ENCODE results near the gene ATP6V0A4.
"Not testable (repeated sequence)": the region's sequence is repeated elsewhere in the genome, so short reads cannot be mapped to it uniquely, and the experiment has no call there.

Gene ATP6V0A4

DNA sequence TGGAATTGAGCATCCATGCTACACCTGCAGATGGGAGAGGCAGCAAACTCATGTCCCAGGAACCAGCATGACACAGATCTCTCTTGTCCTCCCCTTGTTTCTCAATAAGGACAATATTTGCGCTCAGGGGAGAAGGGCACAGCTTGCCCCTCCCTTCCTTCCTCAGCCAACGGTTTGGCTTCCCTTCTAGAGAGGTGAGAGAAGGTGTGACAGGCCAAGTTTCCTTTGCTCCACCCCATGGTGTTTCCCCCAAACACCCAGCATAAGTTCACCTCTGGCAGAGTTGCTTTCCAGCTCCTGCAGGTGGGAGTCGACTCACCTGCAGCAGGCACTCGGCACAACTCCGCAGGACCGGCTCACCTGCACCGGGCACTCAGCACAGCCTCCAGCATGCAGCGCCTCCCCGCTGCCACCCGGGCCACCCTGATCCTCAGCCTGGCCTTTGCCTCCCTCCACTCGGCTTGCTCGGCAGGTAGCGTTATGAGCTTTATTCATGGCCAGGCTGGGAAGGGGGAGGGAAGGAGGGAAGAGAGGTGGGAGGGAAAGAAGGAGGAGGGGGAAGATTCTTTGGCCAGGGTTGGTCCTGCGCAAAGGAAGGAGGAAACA is at the start of gene ATP6V0A4, which contains the start of gene TMEM213:
ATP6V0A4 (minus strand) TSS at position 482 of the 606 bp plus-strand sequence. CDS start 26,949 bp downstream, outside the sequence.
TMEM213 (plus strand) TSS at position 280 of the 606 bp plus-strand sequence; CDS start at position 391, 111 bp downstream.
- no peak for DNase-seq (ENCODE audit: low read depth in 3 of 3, low spot score in 1 of 3)

DNA sequence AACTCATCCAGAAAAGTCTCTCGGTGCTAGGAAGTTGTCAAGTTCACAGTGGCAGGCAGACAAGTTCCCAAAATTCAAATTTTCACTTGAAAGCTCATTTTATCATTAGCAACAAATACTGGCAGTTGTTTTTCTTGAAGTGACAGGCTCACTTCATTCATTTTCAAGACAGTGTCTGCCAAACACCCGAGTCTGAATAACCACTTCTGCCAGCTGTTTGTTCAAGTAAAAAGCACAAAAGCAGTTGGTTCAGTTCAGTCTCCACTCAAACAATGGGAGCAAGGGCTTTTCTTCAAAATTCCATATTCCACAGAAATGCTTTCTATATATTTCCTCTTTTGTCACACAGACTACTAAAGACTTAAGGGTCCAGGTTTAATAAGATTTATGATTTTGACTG is 47.7 kb upstream of the ATP6V0A4 start:
- no peak for DNase-seq (ENCODE audit: low read depth in 3 of 3, low spot score in 1 of 3)

GRCh38 chr7:138843632-138844580 is 45.9 kb upstream of the ATP6V0A4 start:
- no peak for DNase-seq (ENCODE audit: low read depth in 3 of 3, low spot score in 1 of 3)

DNA sequence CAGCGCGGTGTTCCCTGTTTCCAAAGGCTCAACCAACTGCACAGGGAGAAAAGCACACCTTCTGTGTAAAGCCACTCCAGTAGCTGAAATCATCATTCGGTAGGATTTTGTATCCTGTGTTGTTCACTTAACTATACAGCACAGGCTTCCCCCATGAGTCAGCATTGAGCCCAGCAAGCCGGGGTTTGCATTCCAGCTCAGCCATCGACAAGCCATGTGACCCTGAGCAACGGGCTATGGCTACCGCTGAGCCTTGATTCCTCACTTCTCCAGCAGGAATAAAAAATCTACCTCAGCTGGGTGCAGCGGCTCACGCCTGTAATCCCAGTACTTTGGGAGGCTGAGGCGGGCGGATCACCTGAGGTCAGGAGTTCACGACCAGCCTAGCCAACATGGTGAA is 44.1 kb upstream of the ATP6V0A4 start:
- no peak for DNase-seq (ENCODE audit: low read depth in 3 of 3, low spot score in 1 of 3)

DNA sequence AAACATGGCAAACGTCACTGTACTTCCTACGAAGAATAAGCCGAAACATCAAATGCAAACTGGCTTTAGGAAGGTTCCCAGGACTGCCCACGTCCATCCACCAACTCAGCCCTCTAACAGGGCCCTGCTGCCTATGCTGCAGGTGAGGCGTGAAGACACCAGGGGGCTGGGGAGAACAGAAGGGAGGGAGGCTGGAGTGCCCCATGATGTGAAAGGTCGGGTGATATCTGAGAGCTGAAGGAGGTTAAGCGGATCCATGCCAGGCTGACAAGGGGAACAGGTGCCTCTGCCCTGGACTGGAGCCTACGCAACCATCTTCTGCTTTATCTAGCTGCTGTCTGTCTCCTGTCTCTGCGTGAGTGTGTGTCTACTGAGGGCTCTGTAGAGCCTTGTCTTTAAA is 40.2 kb upstream of the ATP6V0A4 start:
- no peak for DNase-seq (ENCODE audit: low read depth in 3 of 3, low spot score in 1 of 3)

GRCh38 chr7:138837627-138838026 is 39.6 kb upstream of the ATP6V0A4 start:
- DNase-seq (ENCODE audit: low read depth in 3 of 3, low spot score in 1 of 3), result no peak

DNA sequence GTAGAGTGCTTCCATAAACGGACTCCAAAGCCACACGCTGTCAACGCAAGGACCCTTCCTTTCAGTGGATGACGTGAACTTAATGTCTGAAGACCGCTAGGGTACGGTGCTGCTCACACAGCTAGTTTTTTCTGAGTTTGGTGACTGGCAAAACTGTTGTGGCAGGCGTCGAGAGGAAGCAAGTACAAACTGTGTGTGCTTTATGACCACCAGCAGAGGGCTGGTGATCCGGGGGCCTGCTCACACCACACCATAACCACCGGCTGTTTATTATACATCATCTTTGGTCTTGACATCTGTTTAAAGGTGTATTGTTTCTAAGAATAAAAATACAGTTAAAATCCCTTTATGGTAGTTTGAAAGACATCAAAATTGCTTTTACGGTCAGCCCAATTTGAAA is 37.1 kb upstream of the ATP6V0A4 start:
- no peak for DNase-seq (ENCODE audit: low read depth in 3 of 3, low spot score in 1 of 3)

GRCh38 chr7:138834583-138834982 is 36.6 kb upstream of the ATP6V0A4 start:
- DNase-seq (ENCODE audit: low read depth in 3 of 3, low spot score in 1 of 3), result no peak

DNA sequence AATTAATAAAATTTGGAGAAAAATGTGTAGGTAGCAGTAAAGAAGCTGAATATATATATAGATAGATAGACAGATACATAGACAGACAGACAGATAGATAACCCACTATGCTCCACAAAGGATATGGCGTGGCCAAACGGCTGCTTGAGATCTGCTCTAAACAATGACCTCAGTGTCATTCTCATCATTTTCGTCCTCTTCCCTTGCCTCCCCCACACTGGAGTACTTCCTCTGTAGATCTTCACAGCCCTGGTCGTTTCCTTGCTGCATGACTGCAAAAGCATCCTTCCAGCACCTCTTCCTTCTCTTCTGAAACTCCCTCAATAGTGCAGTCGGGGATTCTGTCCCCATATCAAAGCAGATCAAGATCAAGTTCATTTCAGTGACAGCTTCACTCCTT is 35.6 kb upstream of the ATP6V0A4 start:
- no peak for DNase-seq (ENCODE audit: low read depth in 3 of 3, low spot score in 1 of 3)

- no peak for DNase-seq (ENCODE audit: low read depth in 3 of 3, low spot score in 1 of 3)
These were observed 35.0 kb upstream of the ATP6V0A4 start for GRCh38 chr7:138832966-138833365.

DNA sequence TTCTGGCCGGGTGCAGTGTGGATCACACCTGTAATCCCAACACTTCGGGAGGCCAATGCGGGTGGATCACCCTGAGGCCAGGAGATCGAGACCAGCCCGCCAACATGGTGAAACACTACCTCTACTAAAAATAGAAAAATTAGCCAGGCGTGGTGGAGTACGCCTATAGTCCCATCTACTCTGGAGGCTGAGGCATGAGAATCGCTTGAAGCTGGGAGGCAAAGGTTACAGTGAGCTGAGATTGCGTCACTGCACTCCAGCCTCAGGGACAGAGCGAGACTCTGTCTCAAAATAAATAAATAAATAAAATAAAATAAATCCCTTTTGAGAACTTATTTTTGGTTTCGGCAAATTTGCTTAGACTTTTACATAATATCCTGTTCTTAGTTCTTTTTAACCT is 31.3 kb upstream of the ATP6V0A4 start:
- no peak for DNase-seq (ENCODE audit: low read depth in 3 of 3, low spot score in 1 of 3)

- DNase-seq (ENCODE audit: low read depth in 3 of 3, low spot score in 1 of 3), result no peak
These were observed 30.3 kb upstream of the ATP6V0A4 start for GRCh38 chr7:138828302-138828701.

DNA sequence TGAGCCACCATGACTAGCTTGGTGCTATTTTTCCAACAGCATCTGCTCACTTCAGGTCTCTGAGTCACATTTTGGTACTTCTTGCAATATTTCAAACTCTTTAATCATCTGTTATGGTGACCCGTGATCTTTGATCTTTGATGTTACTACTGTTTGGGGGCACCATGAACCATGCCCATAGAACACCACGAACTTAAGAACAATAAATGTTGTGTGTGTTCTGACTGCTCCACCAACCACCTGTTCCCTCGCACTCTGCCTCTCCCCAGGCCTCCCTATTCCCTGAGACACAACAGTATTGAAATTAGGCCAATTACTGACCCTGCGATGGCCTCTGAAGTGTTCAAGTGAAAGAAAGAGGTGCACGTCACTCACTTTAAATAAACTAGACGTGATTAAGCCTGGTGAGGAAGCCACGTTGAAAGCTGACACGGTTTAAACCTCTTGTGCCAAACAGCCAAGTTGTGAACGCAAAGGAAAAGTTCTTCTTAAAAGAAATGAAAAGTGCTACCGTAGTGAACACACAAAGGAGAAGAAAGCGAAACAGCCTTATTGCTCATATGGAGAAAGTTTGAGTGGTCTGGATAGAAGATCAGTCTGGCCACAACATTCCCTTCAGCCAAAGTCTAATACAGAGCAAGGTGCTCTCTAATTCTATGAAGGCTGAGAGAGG is 27.2 kb upstream of the ATP6V0A4 start:
- no peak for DNase-seq (ENCODE audit: low read depth in 3 of 3, low spot score in 1 of 3)

DNA sequence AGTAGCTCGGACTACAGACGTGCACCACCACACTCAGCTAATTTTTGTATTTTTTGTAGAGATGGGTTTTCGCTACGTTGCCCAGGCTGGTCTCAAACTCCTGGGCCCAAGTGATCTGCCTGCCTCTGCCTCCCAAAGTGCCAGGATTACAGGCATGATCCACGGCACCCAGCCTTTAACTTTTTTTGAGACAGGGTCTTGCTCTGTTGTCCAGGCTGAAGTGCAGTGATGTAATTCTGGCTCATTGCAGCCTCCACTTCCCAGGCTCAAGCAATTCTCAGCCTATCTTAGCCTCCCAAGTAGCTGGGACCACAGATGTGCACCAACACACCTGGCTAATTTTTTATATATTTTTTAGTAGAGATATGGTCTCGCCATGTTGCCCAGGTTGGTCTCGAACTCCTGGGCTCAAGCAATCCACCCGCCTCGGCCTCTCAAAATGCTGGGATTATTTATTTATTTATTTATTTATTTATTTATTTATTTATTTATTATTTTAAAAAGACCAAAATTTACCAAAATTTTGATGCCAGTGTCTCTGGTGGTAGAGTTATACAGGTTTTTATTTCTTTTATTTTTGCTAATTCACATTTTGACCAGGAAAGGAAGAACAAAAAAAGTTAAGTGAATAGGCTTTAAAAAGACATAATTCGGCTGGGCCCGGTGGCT is 25.0 kb upstream of the ATP6V0A4 start:
- no peak for DNase-seq (ENCODE audit: low read depth in 3 of 3, low spot score in 1 of 3)

- no peak for DNase-seq (ENCODE audit: low read depth in 3 of 3, low spot score in 1 of 3)
These were observed 23.9 kb upstream of the ATP6V0A4 start for GRCh38 chr7:138821912-138822311.

DNA sequence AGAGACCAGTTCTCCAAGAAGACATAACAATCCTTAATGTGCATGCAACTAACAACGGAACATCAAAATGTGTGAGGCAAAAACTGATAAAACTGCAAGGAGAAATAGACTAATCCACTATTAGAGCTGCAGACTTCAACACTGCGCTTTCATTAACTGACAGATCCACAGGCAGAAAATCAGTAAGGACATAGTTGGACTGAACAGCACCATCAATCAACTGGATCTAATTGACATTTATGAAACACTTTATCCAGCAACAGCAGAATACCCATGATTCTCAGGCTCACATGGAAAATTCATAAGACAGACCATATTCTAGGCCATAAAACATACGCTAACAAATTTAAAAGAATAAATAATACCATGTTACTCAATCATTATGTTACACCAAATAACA is 21.6 kb upstream of the ATP6V0A4 start:
- no peak for DNase-seq (ENCODE audit: low read depth in 3 of 3, low spot score in 1 of 3)

- no peak for DNase-seq (ENCODE audit: low read depth in 3 of 3, low spot score in 1 of 3)
These were observed 18.7 kb upstream of the ATP6V0A4 start for GRCh38 chr7:138816650-138817049.

- DNase-seq (ENCODE audit: low read depth in 3 of 3, low spot score in 1 of 3), result no peak
These were observed 16.9 kb upstream of the ATP6V0A4 start for GRCh38 chr7:138814816-138815332.

DNA sequence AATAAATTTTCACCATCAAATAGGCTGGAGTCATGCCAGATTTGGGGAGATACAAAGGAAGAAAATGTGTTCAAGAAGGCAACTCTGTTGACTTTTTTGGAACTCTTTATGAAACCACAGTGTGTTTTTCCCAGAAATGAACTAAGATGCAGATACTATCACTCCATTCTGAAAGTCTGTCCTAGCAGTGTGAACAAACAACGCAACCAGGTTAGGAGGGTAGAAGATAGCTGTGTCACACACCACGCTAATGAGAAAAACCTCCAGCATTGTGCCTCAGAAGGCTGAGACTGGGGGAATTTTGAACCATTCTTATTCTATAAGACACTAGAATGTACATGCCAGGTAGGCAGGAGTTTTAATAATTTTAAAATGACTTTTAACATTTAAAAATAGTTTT is 15.9 kb upstream of the ATP6V0A4 start:
- no peak for DNase-seq (ENCODE audit: low read depth in 3 of 3, low spot score in 1 of 3)

DNA sequence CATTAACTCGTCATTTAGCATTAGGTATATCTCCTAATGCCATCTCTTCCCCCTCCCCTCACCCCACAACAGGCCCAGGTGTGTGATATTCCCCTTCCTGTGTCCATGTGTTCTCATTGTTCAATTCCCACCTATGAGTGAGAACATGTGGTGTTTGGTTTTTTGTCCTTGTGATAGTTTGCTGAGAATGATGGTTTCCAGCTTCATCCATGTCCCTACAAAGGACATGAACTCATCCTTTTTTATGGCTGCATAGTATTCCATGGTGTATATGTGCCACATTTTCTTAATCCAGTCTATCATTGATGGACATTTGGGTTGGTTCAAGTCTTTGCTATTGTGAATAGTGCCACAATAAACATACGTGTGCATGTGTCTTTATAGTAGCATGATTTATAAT is 13.3 kb upstream of the ATP6V0A4 start:
- DNase-seq (ENCODE audit: low read depth in 3 of 3, low spot score in 1 of 3), result not testable (repeated sequence)

- no peak for DNase-seq (ENCODE audit: low read depth in 3 of 3, low spot score in 1 of 3)
These were observed 11.3 kb upstream of the ATP6V0A4 start for GRCh38 chr7:138809346-138809745.

Measured in stimulated activated CD4-positive, alpha-beta T cell treated with anti-CD3 and anti-CD28 coated beads, TNF-alpha, amount 100 ng/mL, for 1 hour (primary cell).